ENCODE measurements around the gene WIPF1. TPM values are rescaled to one million over a fixed set of nuclear protein-coding genes. Genes with fewer than 3 reads are reported as not detected.
A peak's percentile ranks its signal among the peaks of the same experiment; 100 is the strongest.

The WIPF1 gene
- total and polyA plus RNA-seq, 8 donors: 30.7 to 117 (median 33.4) TPM

- Histone ChIP-seq H3K4me1 (peaks cover 6 to 77% of the 10 kb centered on the region in 2 donors), H3K36me3 (peaks cover 0 to 7% of the 10 kb centered on the region in 2 donors), H3K27ac (peak overlapping the region in 1 of 2 donors; percentile 29), H3K27me3 (no peaks in the 10 kb centered on the region), H3K4me3 (no peak overlapping the region), H3K9me3 (no peaks in the 10 kb centered on the region)
- TF ChIP-seq CTCF (IDR thresholded peaks at IDR 0.05): no peak
- ATAC-seq (no peak), DNase-seq (no peak)
- intact Hi-C loops (cut with DNase I): no loop called here
Observed at GRCh38 chr2:174590346-174590745, 7.3 kb downstream of the WIPF1 start.

DNA sequence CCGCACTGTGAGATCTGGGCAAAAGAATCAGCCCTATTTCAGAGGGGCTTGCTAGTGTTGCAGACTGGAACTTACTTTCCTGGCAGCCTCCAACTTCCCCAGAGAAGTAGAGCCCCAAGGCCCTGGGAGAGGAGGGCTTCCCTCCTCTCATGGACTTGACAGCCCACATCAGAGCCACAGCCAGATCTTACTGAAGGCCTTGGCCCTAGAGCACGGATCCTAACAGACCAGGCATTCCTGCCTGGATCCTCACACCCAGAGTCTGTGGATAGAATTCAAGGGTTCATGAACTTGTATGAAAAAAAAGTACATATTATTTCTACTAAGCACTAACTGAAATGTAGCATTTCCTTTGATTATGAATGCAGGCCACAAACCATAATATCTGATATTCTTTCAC is 8.3 kb downstream of the WIPF1 start:
- peaks cover 6 to 71% of the 10 kb centered on the region in 2 donors for H3K4me1 ChIP-seq
- H3K27ac ChIP-seq: peak overlapping the region in 1 of 2 donors; percentile 2
- intact Hi-C loops (cut with DNase I): no loop called here
- TF ChIP-seq CTCF (IDR thresholded peaks at IDR 0.05): no peak
- H3K36me3 ChIP-seq: peaks cover 0 to 17% of the 10 kb centered on the region in 2 donors
- H3K9me3 ChIP-seq: no peaks in the 10 kb centered on the region
- no peak for ATAC-seq
- H3K4me3 ChIP-seq: no peak overlapping the region
- no peaks in the 10 kb centered on the region for H3K27me3 ChIP-seq
- no peak for DNase-seq

- DNase-seq (no peak), ATAC-seq (no peak)
- no peak for TF ChIP-seq CTCF (IDR thresholded peaks at IDR 0.05)
- no peak overlapping the region for H3K4me3 ChIP-seq
- no peaks in the 10 kb centered on the region for H3K27me3 ChIP-seq
- intact Hi-C loops (cut with DNase I): no loop called here
- H3K9me3 ChIP-seq: no peaks in the 10 kb centered on the region
- H3K27ac ChIP-seq: no peak overlapping the region
- H3K4me1 ChIP-seq: peaks cover 6 to 64% of the 10 kb centered on the region in 2 donors
- peaks cover 0 to 26% of the 10 kb centered on the region in 2 donors for H3K36me3 ChIP-seq
Observed at GRCh38 chr2:174588463-174588862, 9.1 kb downstream of the WIPF1 start.

- TF ChIP-seq CTCF (IDR thresholded peaks at IDR 0.05): no peak
- DNase-seq: no peak
- Histone ChIP-seq H3K4me1 (peaks cover 6 to 56% of the 10 kb centered on the region in 2 donors), H3K4me3 (no peak overlapping the region), H3K36me3 (peaks cover 0 to 34% of the 10 kb centered on the region in 2 donors), H3K27me3 (no peaks in the 10 kb centered on the region), H3K9me3 (no peaks in the 10 kb centered on the region), H3K27ac (no peak overlapping the region)
- no peak for ATAC-seq
- intact Hi-C loops (cut with DNase I): no loop called here
Observed at GRCh38 chr2:174587579-174587978, 10.0 kb downstream of the WIPF1 start.

- no peak overlapping the region for H3K27ac ChIP-seq
- intact Hi-C loops (cut with DNase I): no loop called here
- no peaks in the 10 kb centered on the region for H3K9me3 ChIP-seq
- no peaks in the 10 kb centered on the region for H3K27me3 ChIP-seq
- no peak for TF ChIP-seq CTCF (IDR thresholded peaks at IDR 0.05)
- H3K36me3 ChIP-seq: peaks cover 0 to 40% of the 10 kb centered on the region in 2 donors
- no peak overlapping the region for H3K4me3 ChIP-seq
- DNase-seq (no peak), ATAC-seq (no peak)
- peaks cover 6 to 50% of the 10 kb centered on the region in 2 donors for H3K4me1 ChIP-seq
Observed at GRCh38 chr2:174586418-174587295, 10.9 kb downstream of the WIPF1 start.
